Vagina (tissue), 2 donors: ENCODE data around the gene SIPA1L3. TPM values are rescaled to one million over a fixed set of nuclear protein-coding genes. Genes with fewer than 3 reads are reported as not detected.
A peak's percentile ranks its signal among the peaks of the same experiment; 100 is the strongest.

ENCODE experiments used
- DNase-seq, 2 donors: peaks; one replicate each; pipeline ENCODE4 v3.0.0-alpha.2; 2017; ENCODE audit errors: extremely low spot score in 2 of 2
- H3K27ac ChIP-seq: fragments of 200-600 bp; sonication (generic); one replicate; pipeline ENCODE4 v1.5.1; 2019
- H3K27me3 ChIP-seq: fragments of 200-600 bp; sonication (generic); one replicate; pipeline ENCODE4 v1.5.1; 2019
- H3K36me3 ChIP-seq, 2 donors: fragments of 200-600 bp; sonication (generic); one replicate each; pipeline ENCODE4 v1.5.1; 2017 to 2019
- H3K4me1 ChIP-seq: fragments of 200-600 bp; sonication (generic); one replicate; pipeline ENCODE4 v1.5.1; 2019
- H3K4me3 ChIP-seq, 2 donors: fragments of 200-600 bp; sonication (generic); 1 replicate in 1 of 2; 2 replicates in 1 of 2; pipeline ENCODE4 v1.5.1; 2016 to 2019
- H3K9me3 ChIP-seq: fragments of 200-600 bp; sonication (generic); one replicate; pipeline ENCODE4 v1.5.1; 2019
- POLR2A ChIP-seq, 2 donors: fragments of 450-650 bp; IDR thresholded peaks; one replicate each; pipeline ENCODE4 v1.6.1; 2017; ENCODE audit warnings: antibody characterized with exemption in 2 of 2, mild to moderate bottlenecking in 2 of 2, moderate library complexity in 2 of 2
- POLR2AphosphoS5 ChIP-seq, 2 donors: sonication (generic); formaldehyde crosslinking; IDR thresholded peaks; one replicate each; pipeline ENCODE4 v1.9.0; 2017; ENCODE audit warnings: antibody characterized with exemption in 2 of 2, mild to moderate bottlenecking in 2 of 2, low read depth in 1 of 2; ENCODE audit not compliant: insufficient read depth in 1 of 2
- intact Hi-C: fragments of 100-400 bp; cut with DNase I; formaldehyde crosslinking; loops from one replicate; pipeline ENCODE4 v1.15.1; 2023
- total RNA-seq: library from RNA; depleted of rRNA; stranded (reverse); fragments of >200 nt; gene quantifications from one replicate; pipeline ENCODE4 v1.2.3, GENCODE V29; 2016
- TF ChIP-seq, protein P1 (sequence below), 3 experiments: fragments of 450-650 bp in 2 of 3; fragments of 200-600 bp in 1 of 3; sonication (generic) in 1 of 3; IDR thresholded peaks; one replicate each; pipeline ENCODE4 v1.5.1; 2017 to 2019; ENCODE audit warnings: antibody characterized with exemption in 3 of 3, mild to moderate bottlenecking in 2 of 3, moderate library complexity in 2 of 3

The SIPA1L3 gene
- total RNA-seq, 1 donor from 2014 or later = 13.0 TPM

DNA sequence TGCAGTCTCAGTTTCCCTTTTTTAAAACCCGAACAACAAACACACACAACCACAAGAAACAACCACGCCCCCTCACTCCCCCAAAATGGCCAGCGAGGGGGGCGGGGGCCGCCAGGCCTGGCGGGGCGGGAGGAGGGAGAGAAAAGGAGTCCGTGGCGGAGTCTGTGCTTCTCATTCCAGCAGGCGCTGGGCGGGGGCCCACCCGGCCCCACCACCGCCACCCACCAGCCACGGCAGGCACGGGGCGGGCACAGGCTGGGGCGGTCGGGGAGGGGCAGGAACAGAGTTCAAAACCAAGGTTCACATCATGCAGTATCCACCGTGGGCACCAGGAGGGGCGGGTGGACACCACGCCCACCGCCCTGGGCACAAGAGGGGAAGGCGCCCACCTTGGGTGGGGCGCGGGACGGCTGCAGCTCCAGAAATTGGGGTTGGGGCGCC lies 304.2 kb downstream of the SIPA1L3 start:
- TF ChIP-seq POLR2A (IDR thresholded peaks at IDR 0.05) = no peak
- intact Hi-C loops = no loop called here
- Histone ChIP-seq H3K36me3 (peaks cover 0 to 6% of the 10 kb centered on the region in 2 donors), H3K4me3 (peak overlapping the region; percentile 28 to 37), H3K27me3 (peaks cover 5% of the 10 kb centered on the region), H3K9me3 (no peaks in the 10 kb centered on the region), H3K4me1 (peaks cover 29% of the 10 kb centered on the region), H3K27ac (peak overlapping the region; percentile 75)
- DNase-seq = no peak

GRCh38 chr19:38211766-38212165 lies 304.8 kb downstream of the SIPA1L3 start:
- Histone ChIP-seq H3K4me3 (no peak overlapping the region), H3K27me3 (peaks cover 5% of the 10 kb centered on the region), H3K9me3 (no peaks in the 10 kb centered on the region), H3K4me1 (peaks cover 29% of the 10 kb centered on the region), H3K27ac (no peak overlapping the region), H3K36me3 (peaks cover 0 to under 1% of the 10 kb centered on the region in 2 donors)
- TF ChIP-seq POLR2A (IDR thresholded peaks at IDR 0.05) = no peak
- TF ChIP-seq POLR2AphosphoS5 (IDR thresholded peaks at IDR 0.05; ENCODE audit: insufficient read depth in 1 of 2, low read depth in 1 of 2) = no peak
- TF ChIP-seq, protein P1, sequence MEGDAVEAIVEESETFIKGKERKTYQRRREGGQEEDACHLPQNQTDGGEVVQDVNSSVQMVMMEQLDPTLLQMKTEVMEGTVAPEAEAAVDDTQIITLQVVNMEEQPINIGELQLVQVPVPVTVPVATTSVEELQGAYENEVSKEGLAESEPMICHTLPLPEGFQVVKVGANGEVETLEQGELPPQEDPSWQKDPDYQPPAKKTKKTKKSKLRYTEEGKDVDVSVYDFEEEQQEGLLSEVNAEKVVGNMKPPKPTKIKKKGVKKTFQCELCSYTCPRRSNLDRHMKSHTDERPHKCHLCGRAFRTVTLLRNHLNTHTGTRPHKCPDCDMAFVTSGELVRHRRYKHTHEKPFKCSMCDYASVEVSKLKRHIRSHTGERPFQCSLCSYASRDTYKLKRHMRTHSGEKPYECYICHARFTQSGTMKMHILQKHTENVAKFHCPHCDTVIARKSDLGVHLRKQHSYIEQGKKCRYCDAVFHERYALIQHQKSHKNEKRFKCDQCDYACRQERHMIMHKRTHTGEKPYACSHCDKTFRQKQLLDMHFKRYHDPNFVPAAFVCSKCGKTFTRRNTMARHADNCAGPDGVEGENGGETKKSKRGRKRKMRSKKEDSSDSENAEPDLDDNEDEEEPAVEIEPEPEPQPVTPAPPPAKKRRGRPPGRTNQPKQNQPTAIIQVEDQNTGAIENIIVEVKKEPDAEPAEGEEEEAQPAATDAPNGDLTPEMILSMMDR (IDR thresholded peaks at IDR 0.05) = no peak
- no peak for DNase-seq
- intact Hi-C loops = no loop called here

- H3K27me3 ChIP-seq = peaks cover 5% of the 10 kb centered on the region
- no peak overlapping the region for H3K27ac ChIP-seq
Measured at GRCh38 chr19:38213469-38213868, 306.5 kb downstream of the SIPA1L3 start.

DNA sequence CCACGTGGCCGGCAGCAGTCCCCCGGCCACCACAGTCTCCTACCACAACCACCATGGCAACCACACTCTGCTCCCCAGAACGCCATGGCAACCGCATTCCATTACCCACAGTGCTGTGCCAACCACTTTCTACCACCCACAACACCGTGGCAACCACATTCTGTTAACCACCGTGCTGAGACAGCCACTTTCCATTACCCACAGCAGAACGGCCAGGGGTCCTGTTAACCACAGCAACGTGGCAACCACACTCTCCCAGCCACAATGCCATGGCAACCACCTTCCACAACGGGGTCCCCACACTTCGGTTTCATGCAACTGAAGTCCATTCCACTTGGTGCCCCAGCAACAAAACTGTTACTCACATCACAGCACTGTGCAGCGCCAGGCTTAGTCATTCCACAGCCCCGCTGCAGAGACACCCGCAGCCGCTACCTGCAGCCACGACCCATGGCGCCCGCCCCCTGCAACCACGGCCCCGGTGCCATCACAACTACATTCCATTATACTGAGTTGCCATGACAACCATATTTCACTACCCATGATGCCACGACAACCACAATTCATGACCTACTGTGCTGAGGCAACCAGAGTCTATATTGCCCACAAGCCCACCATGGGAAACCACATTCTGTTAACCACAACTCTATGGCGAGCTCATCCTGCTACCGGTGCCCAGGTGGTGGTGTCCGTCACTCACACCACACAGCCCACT lies 307.1 kb downstream of the SIPA1L3 start:
- Histone ChIP-seq H3K4me1 (peaks cover 25% of the 10 kb centered on the region), H3K4me3 (no peak overlapping the region), H3K9me3 (no peaks in the 10 kb centered on the region), H3K27ac (no peak overlapping the region), H3K36me3 (no peaks in the 10 kb centered on the region), H3K27me3 (peaks cover 5% of the 10 kb centered on the region)
- TF ChIP-seq, protein P1 (IDR thresholded peaks at IDR 0.05) = no peak
- TF ChIP-seq POLR2AphosphoS5 (IDR thresholded peaks at IDR 0.05; ENCODE audit: insufficient read depth in 1 of 2, low read depth in 1 of 2) = no peak
- no peak for TF ChIP-seq POLR2A (IDR thresholded peaks at IDR 0.05)
- intact Hi-C loops = no loop called here
- no peak for DNase-seq

More at GRCh38 chr19:38213469-38213868, 306.5 kb downstream of the SIPA1L3 start:
- Histone ChIP-seq H3K4me1 (peaks cover 29% of the 10 kb centered on the region), H3K9me3 (no peaks in the 10 kb centered on the region), H3K4me3 (no peak overlapping the region), H3K36me3 (no peaks in the 10 kb centered on the region)
- intact Hi-C loops = no loop called here
- TF ChIP-seq POLR2AphosphoS5 (IDR thresholded peaks at IDR 0.05; ENCODE audit: insufficient read depth in 1 of 2, low read depth in 1 of 2) = no peak
- TF ChIP-seq, protein P1 (IDR thresholded peaks at IDR 0.05) = no peak
- TF ChIP-seq POLR2A (IDR thresholded peaks at IDR 0.05) = no peak
- DNase-seq = no peak

DNA sequence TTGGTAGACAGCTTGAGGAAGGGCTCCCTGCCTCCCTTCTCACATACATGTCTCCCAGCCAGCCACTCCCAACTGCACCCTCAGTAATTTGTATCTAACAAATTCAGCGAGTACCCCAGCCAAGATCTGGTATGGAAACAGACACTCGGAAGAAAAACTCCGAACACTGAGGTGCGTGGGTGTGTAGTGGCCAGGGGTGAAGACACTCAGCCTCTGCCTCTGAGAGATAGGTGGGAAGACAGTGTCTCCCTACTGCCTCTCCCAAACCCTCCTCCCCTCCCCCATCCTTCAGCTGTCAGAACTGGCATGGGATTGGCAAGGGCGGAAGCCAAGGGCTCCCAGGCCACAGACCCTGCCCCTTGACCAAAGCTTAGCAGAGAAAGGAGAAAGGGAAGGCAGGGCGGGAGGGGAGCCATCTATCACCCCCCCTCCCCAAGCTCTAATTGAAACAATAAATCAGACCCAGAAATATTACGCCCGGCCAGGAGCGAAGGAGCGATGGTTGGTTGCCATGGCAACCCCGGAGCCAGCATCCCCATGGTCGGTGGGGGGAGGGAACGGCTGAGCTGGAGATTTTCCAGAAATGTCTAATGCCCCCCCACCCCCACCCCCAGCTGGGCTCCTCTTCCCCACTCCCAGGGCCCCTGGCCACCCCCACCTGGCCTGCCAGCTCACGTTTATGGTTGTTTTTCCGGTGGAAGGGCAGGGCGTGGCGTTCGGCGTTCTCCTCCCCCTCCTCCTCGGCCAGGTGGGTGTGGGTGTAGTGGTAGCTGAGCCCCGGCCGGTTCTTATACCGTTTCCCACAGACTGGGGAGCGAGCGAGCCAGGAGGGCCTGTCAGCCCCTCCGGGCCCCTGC lies 310.0 kb downstream of the SIPA1L3 start:
- no peaks in the 10 kb centered on the region for H3K36me3 ChIP-seq
- H3K9me3 ChIP-seq = no peaks in the 10 kb centered on the region
- no peak overlapping the region for H3K27ac ChIP-seq
- intact Hi-C loops = no loop called here
- TF ChIP-seq POLR2AphosphoS5 (IDR thresholded peaks at IDR 0.05; ENCODE audit: insufficient read depth in 1 of 2, low read depth in 1 of 2) (no peak), POLR2A (IDR thresholded peaks at IDR 0.05) (no peak)
- TF ChIP-seq, protein P1 (IDR thresholded peaks at IDR 0.05) = no peak
- no peak for DNase-seq
- no peak overlapping the region for H3K4me3 ChIP-seq
- H3K27me3 ChIP-seq = no peaks in the 10 kb centered on the region
- no peaks in the 10 kb centered on the region for H3K4me1 ChIP-seq
